ENCODE results near the gene ARHGAP26.
"Not testable (repeated sequence)": the region's sequence is repeated elsewhere in the genome, so short reads cannot be mapped to it uniquely, and the experiment has no call there.

Gene ARHGAP26

GRCh38 chr5:143083006-143083405 is 312.8 kb downstream of the ARHGAP26 start:
- DNase-seq (ENCODE audit: low read depth in 2 of 2): no peak

- DNase-seq (ENCODE audit: low read depth in 2 of 2): no peak
Observed at GRCh38 chr5:143084407-143084806, 314.2 kb downstream of the ARHGAP26 start.

DNA sequence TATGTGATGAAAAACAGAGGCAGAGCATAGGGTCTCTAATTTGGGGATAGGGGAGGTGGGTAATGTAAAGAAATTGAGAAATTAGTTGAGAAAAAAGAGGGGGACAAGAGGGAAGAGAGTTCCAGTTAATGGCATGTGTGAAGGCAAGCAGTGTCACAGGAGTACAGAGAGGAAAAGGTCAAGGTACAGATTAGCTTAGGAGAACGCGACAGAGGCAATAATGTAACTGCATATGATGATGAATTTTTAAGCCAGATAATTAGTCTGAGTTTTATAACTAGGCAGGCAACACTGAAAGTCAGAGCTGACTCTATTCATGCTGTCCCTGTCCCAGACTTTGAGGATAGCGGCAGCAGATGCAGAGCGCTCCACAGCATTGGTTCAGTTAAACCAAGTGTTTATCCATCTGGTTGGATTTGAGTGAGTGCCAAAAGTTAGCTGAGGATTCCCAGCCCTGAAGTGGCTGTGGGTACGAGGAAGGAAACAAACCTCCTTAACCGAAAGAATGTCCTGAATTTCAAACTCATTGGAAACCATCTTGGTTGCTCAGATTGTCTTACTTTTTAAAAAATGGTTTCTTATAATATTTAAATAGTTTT is 315.2 kb downstream of the ARHGAP26 start:
- DNase-seq (ENCODE audit: low read depth in 2 of 2): no peak

DNA sequence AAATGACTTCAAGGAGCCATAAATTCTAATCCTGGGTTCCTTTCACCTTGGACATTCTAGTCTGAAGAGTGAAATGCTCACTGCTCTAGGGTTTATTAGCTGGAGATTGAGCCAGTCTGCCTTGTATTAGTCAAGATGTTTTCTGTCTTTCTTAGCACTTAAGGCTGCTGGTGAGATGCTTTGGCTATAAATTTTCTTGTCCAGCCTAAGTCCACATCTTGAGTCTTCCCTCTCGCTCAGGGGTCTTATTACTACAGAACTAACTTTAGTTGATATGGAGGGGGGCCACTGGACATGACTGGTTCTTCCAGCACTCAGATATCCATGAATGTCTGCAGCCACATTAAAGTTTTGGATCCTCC is 316.4 kb downstream of the ARHGAP26 start:
- no peak for DNase-seq (ENCODE audit: low read depth in 2 of 2)

DNA sequence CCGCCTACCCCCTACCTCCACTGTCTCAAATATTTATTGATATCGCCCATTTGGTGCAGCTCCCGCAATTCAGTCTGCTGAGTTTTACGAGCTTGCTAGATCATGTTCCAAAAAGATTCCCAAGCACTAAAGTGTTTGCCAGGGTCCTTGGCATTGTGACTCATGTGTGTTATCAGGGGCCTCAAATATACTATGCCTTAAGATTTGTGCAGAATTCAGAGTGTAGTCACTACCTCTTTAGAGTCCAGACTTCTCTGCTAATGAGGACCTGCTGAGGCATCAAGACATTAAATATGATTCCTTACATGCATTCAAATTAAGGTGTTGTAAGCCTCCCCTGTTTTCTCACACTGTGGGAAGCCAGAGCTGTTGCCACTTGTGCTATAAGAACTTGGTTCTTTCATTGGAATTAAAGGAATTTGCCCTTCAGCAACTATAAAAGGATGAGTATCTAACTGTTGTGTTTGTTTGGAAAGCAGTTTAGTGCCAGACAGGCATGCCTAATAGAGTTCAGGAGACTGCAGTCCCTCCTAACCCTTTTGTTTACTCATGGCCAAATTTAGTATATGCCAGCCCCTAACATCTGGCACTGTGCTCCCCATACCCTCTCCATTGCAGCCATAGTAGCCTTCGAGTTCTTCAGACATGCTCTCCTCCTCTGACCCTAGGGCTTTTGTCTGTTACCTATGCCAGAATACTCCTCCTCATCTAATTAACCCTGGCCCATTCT is 316.9 kb downstream of the ARHGAP26 start:
- DNase-seq (ENCODE audit: low read depth in 2 of 2): no peak

- not testable (repeated sequence) for DNase-seq (ENCODE audit: low read depth in 2 of 2)
Observed at GRCh38 chr5:143088702-143089101, 318.5 kb downstream of the ARHGAP26 start.

DNA sequence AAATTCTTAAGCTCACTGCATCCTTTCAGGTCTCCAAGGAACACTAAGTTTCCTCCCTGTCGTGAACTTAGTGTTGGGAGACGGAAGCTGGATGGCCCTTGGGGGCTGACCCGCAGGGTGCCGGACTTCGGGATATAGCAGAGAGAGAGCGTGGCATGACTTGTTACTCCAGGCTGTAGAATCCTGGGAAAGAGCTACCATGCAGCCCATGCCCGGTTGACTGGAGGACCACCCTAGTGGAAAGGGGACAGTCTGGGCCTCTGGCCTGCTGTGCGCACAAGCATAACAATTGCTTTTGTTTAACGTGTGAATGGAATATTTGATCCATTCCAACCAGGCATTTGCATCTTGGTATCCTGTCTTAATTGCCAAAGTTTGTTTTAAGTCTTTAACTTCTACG is 319.9 kb downstream of the ARHGAP26 start:
- not testable (repeated sequence) for DNase-seq (ENCODE audit: low read depth in 2 of 2)

GRCh38 chr5:143092711-143093451 is 322.7 kb downstream of the ARHGAP26 start:
- not testable (repeated sequence) for DNase-seq (ENCODE audit: low read depth in 2 of 2)

DNA sequence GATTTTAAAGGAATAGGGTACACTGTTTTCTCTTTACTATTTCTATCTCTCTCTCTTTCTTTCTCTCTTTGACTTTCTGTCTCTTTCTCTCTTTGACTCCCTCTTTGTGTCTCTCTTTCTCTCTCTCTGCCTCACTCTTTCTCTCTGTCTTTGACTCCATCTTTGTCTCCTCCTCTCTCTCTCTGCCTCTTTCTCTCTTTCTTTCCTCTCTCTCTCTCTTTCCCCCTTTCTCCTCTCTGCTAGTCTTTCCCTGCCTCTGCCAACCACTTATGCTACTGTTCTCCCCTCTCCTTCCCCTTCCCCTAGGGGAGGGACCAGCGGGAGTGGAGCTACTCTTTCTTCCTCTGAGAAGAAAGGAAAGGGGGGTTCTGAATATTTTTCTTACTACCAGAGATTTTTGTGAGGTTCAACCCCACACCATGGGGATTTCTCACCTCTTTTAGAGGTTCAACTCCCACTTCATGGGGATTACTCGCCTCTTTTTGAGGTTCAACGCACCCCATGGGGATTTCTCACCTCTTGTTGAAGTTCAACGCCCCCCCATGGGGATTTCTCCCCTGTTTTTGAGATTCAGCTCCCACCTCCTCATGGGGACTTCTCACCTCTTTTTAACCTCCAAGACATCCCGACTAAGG is 323.4 kb downstream of the ARHGAP26 start:
- no peak for DNase-seq (ENCODE audit: low read depth in 2 of 2)

GRCh38 chr5:143094087-143094521 is 323.9 kb downstream of the ARHGAP26 start:
- DNase-seq (ENCODE audit: low read depth in 2 of 2): no peak

- not testable (repeated sequence) for DNase-seq (ENCODE audit: low read depth in 2 of 2)
Observed at GRCh38 chr5:143094608-143095007, 324.4 kb downstream of the ARHGAP26 start.

DNA sequence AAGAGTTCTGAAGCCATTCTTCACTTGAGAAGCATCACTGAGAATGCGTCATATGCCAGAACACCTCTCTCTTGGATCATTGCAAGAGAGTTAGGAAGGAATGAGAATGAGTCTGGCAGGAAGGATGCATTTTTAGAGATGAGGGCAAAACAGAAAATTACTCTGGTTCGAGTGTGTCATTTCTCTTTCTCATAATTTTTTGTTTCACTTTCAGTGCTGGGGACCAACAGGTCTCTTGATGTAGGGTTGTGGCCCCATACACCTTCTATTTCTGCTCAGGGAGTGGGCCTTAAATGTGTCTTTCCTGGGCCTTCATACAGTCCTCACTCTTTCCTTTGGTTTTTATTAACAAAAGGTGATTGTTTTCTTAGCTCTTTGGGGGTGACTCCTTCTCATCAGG is 330.9 kb downstream of the ARHGAP26 start:
- DNase-seq (ENCODE audit: low read depth in 2 of 2): no peak

GRCh38 chr5:143101725-143102386 is 331.7 kb downstream of the ARHGAP26 start:
- DNase-seq (ENCODE audit: low read depth in 2 of 2): no peak

DNA sequence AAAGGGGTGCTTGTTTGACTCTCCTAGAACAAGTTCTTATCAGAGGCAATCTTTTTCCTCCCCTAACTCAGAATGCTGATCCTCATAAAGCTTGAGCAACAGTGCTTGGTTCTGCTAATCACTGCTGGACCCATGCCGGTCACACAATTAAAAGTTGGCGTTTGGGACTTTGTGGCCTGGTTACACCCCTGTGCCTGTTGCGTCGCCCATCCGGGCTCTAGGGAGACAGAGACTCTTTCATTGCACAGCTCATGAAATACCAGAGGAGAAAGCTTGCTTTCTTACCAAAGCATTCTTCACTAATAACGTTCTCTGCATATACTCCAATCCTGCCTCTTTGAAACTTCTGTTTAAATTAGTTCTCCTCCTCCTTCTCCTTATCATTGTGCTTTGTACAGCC is 332.2 kb downstream of the ARHGAP26 start:
- no peak for DNase-seq (ENCODE audit: low read depth in 2 of 2)

DNA sequence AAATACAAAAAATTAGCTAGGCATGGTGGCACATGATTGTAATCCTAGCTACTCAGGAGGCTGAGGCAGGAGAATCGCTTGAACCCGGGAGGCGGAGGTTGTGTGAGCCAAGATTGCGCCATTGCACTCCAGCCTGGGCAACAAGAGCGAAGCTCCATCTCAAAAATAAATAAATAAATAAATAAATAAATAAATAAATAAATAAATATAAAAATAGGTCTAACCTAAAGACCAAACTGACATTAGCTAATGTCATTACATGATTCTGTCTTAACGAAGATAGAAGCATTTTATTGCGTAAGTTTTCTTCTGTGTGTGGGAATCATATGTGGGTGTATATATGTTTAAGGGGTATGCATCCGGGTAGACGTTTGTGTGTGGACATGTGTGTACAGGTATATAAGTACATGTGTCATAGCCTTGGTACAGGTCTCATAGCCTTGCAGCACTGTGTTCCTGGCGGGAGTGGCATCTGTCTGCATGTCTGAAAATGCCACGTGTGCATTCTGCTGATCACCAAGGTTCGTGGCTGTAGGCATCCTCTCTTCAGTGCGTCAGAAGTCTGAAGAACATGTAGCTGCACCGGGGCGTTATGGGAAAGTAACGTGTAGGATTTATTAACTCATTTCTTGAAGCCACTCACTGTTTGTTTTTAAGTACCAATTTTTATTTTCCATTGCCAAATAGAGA is 335.2 kb downstream of the ARHGAP26 start:
- no peak for DNase-seq (ENCODE audit: low read depth in 2 of 2)

GRCh38 chr5:143106174-143106573 is 336.0 kb downstream of the ARHGAP26 start:
- DNase-seq (ENCODE audit: low read depth in 2 of 2): no peak

DNA sequence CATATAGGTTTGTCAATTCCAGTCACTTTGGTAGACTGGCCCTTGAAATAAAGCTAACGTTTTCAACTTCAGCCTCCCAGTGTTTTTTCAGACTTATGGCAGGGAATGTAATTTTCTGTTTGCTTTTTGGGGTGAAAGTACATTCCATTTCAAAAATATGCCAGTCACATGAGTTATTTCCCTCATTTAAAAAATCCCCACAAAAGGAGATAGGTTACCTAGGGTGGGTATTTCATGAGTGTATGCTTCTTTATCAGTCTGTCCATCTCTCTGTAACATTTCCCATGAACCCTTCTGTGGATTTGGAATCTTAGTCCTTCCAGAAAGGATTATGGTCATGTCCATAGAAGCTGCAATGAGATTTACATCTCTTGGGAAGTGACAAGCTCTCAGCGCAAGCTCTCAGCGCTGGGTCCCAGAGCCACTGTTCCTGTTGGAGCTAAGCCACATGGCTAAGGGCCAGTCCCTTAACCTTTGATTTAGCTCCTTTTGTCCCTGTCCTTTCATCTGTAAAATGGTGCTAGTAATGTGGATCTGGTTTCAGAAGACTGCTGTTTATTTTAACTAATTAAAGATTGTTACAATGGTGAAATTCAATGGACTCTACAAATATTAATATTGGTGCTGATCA is 338.4 kb downstream of the ARHGAP26 start:
- no peak for DNase-seq (ENCODE audit: low read depth in 2 of 2)

- no peak for DNase-seq (ENCODE audit: low read depth in 2 of 2)
Observed at GRCh38 chr5:143110591-143110990, 340.4 kb downstream of the ARHGAP26 start.

DNA sequence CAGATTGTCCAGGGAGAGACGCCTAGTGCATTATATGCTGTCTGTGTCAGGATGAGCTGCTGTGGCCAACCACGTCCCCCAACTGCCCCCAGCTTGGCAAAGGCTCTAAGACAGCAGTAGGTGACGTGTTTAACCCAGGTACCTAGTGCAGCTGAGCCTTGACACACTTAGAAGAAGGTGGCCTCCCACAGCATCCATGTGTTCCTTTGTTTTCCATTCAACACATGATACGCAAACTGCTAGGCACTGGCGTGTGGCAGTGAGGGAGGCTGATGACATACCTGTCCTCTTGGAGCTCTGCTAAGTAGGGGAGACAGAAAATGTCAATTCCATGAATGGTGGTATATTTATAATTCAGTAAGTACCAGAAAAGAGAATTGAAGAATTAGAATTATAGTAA is 341.6 kb downstream of the ARHGAP26 start:
- no peak for DNase-seq (ENCODE audit: low read depth in 2 of 2)

DNA sequence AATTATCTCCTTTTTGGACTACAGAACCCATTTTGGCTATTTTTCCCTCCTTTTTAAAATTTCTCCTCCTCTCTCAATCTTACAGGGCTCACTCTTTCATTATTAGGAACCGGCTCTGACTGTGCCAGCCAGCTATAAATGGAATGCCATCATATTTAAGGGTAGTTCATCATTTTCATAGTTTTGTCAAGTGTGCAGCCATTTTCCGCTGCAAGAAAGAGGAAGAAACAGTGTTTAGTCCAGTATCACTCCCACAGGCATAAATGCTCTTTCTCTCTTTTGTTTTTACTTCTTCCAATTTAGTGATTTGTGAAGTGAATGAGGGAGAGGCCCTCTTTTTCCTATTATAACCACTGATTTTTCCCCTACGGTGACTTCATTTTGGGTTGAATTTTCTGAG is 343.3 kb downstream of the ARHGAP26 start:
- DNase-seq (ENCODE audit: low read depth in 2 of 2): no peak

DNA sequence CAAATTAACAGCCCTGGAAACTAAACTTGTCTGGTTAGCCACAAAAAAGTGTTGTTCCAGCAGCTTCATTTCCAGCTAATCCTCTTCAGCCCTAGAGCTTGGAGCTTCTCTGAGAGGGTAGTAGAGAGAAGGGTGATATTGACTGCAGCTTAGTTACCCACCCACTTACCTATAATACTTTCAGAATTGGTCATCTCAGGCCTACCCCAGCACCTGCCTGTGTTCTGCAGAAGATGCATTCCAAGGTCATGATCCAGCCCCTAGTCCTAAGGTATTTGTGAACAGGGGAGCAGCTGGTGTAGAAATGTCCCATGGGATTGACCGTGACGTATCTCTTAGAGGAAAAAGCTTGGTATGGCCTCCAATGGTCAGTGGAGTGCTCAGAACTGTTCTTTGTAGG is 344.3 kb downstream of the ARHGAP26 start:
- no peak for DNase-seq (ENCODE audit: low read depth in 2 of 2)

Measured in stimulated activated CD4-positive, alpha-beta T cell treated with anti-CD3 and anti-CD28 coated beads, Interleukin-1b, Interleukin-23, amount 100 ng/mL, for 4 hours (primary cell).